Fibroblast of the aortic adventitia (primary cell): Measurements from ENCODE around the gene SNAP25. TPM values are rescaled to one million over a fixed set of nuclear protein-coding genes. Genes with fewer than 3 reads are reported as not detected.

Experiments used
- DNase-seq: peaks from one replicate; pipeline ENCODE4 v3.0.0-alpha.2; 2010; ENCODE audit warnings: low read depth
- H3K4me3 ChIP-seq: 2 replicates; pipeline ENCODE4 v1.5.1; 2011; ENCODE audit warnings: low read depth, mild to moderate bottlenecking, control low read depth, low read length, moderate library complexity
- CTCF ChIP-seq: IDR thresholded peaks from 2 replicates; pipeline ENCODE4 v1.5.1; 2011; ENCODE audit warnings: mild to moderate bottlenecking, low read length, control low read depth, inconsistent platforms; ENCODE audit not compliant: insufficient read depth
- total RNA-seq: library from RNA; depleted of rRNA; stranded (reverse); fragments of >200 nt; gene quantifications from 2 replicates; pipeline ENCODE4 v1.2.3, GENCODE V29; 2012; ENCODE audit warnings: low replicate concordance

The SNAP25 gene
- total RNA-seq, 1 donor = 3.1 TPM

GRCh38 chr20:10190456-10190855, 28.2 kb upstream of the SNAP25 start:
- no peak for TF ChIP-seq CTCF
- H3K4me3 ChIP-seq = no peak overlapping the region
- no peak for DNase-seq

- H3K4me3 ChIP-seq = no peak overlapping the region
- TF ChIP-seq CTCF = no peak
- DNase-seq = no peak
These were observed 26.5 kb upstream of the SNAP25 start for GRCh38 chr20:10192171-10192570.

- no peak for DNase-seq
These were observed 24.5 kb upstream of the SNAP25 start for GRCh38 chr20:10194166-10194565.

GRCh38 chr20:10200330-10200729, 18.3 kb upstream of the SNAP25 start:
- DNase-seq = no peak
- no peak for TF ChIP-seq CTCF
- no peak overlapping the region for H3K4me3 ChIP-seq

More at GRCh38 chr20:10194166-10194565, 24.5 kb upstream of the SNAP25 start:
- TF ChIP-seq CTCF = no peak
- H3K4me3 ChIP-seq = no peak overlapping the region

GRCh38 chr20:10201321-10201870, 17.2 kb upstream of the SNAP25 start:
- no peak overlapping the region for H3K4me3 ChIP-seq
- no peak for DNase-seq

GRCh38 chr20:10209091-10209490, 9.5 kb upstream of the SNAP25 start:
- no peak for DNase-seq
- no peak for TF ChIP-seq CTCF
- no peak overlapping the region for H3K4me3 ChIP-seq

More at GRCh38 chr20:10201321-10201870, 17.2 kb upstream of the SNAP25 start:
- TF ChIP-seq CTCF = no peak

GRCh38 chr20:10213526-10213925, 5.1 kb upstream of the SNAP25 start:
- H3K4me3 ChIP-seq = no peak overlapping the region
- no peak for DNase-seq
- TF ChIP-seq CTCF = no peak
